ENCODE data around the gene RNF207. TPM values are rescaled to one million over a fixed set of nuclear protein-coding genes. Genes with fewer than 3 reads are reported as not detected.
A peak's percentile ranks its signal among the peaks of the same experiment; 100 is the strongest.

RNF207 gene
- polyA plus RNA-seq, 3 donors: 0.10 to 7.7 TPM; not detected in 1

DNA sequence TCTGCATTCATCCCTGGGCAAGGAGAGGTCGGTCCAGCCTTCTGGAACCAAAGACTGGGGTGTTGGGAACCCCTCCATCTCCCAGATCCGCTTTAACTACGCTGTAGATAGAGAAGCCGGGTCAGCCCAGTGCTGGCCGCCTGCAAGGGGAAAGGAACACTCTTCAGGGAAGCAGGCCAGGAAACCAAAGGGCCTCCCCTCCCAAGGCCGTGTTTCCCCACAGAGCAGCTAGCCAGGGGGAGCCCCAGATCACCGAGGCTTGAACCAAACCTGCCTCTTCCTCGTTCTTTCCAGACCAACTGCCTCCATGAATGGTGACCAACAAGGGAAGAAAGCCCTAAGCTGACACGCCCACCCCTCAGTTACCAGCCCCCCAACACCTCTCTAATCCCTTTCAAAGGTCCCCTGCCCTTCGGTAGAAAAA, 24.6 kb upstream of the RNF207 start:
- H3K9ac ChIP-seq (ENCODE audit: insufficient read depth, low read length, poor library complexity, severe bottlenecking): no peak overlapping the region
- no peak overlapping the region for H3K27ac ChIP-seq (ENCODE audit: low read depth in 1 of 2, low read length in 2 of 2)
- H3K27me3 Mint-ChIP-seq (ENCODE audit: low read depth in 3 of 3): peaks cover 46 to 65% (median 49%) of the 10 kb centered on the region in 3 donors
- peaks cover 0 to 3% of the 10 kb centered on the region in 2 donors for H3K4me1 ChIP-seq (ENCODE audit: control insufficient read depth in 1 of 2, insufficient read depth in 2 of 2, low read length in 2 of 2)
- TF ChIP-seq CTCF (IDR thresholded peaks at IDR 0.05): no peak
- 6% methylated on average over 7 of the region's 10 CpGs for WGBS (ENCODE audit: insufficient coverage)
- peaks cover 15 to 57% of the 10 kb centered on the region in 2 donors for H3K27me3 ChIP-seq (ENCODE audit: control insufficient read depth in 2 of 2, insufficient read depth in 2 of 2, low read length in 2 of 2)
- no peak for DNase-seq
- H3K9me3 Mint-ChIP-seq: peaks cover 0 to 14% (median 8%) of the 10 kb centered on the region in 7 donors
- no peak overlapping the region for H3K4me2 ChIP-seq (replicated peaks; ENCODE audit: extremely low read depth, low read length, poor library complexity, severe bottlenecking)
- H3K27ac Mint-ChIP-seq: no peak overlapping the region
- intact Hi-C loops (cut with micrococcal nuclease): no loop called here
- peak overlapping the region in 1 of 2 donors; percentile 72 for H3K4me3 Mint-ChIP-seq
- peaks cover 22% of the 10 kb centered on the region for H3K4me1 Mint-ChIP-seq
- H2AFZ ChIP-seq (ENCODE audit: insufficient read depth, low read depth, low read length, poor library complexity, severe bottlenecking): no peak overlapping the region
- H4K20me1 ChIP-seq (ENCODE audit: insufficient read depth, low read length): peaks cover 25% of the 10 kb centered on the region
- H3K4me3 ChIP-seq (replicated peaks in 1 of 3; ENCODE audit: low read depth in 2 of 3, low read length in 3 of 3): no peak overlapping the region
- no peaks in the 10 kb centered on the region for H3K79me2 ChIP-seq (ENCODE audit: insufficient read depth, low read length)
- H3K9me3 ChIP-seq (replicated peaks in 1 of 2; ENCODE audit: control insufficient read depth in 1 of 2, insufficient read depth in 1 of 2, low read length in 2 of 2): peaks cover 0 to 7% of the 10 kb centered on the region in 2 donors
- peaks cover 9% of the 10 kb centered on the region in 2 donors for H3K36me3 ChIP-seq (replicated peaks in 1 of 2; ENCODE audit: control insufficient read depth in 1 of 2, insufficient read depth in 2 of 2, low read length in 2 of 2)
- H3K36me3 Mint-ChIP-seq: peaks cover 16 to 21% of the 10 kb centered on the region in 2 donors

GRCh38 chr1:6183520-6183989, 22.4 kb upstream of the RNF207 start:
- H3K4me3 ChIP-seq (replicated peaks in 1 of 3; ENCODE audit: low read depth in 2 of 3, low read length in 3 of 3): no peak overlapping the region
- H3K27me3 ChIP-seq (ENCODE audit: control insufficient read depth in 2 of 2, insufficient read depth in 2 of 2, low read length in 2 of 2): peaks cover 15 to 35% of the 10 kb centered on the region in 2 donors
- Mint-ChIP-seq H3K27ac (no peak overlapping the region), H3K27me3 (ENCODE audit: low read depth in 3 of 3) (peaks cover 30 to 44% (median 30%) of the 10 kb centered on the region in 3 donors), H3K36me3 (peaks cover 32 to 36% of the 10 kb centered on the region in 2 donors), H3K4me3 (no peak overlapping the region), H3K4me1 (peaks cover 22% of the 10 kb centered on the region), H3K9me3 (peaks cover 0 to 12% (median 5%) of the 10 kb centered on the region in 7 donors)
- H2AFZ ChIP-seq (ENCODE audit: insufficient read depth, low read depth, low read length, poor library complexity, severe bottlenecking): no peak overlapping the region
- H3K9ac ChIP-seq (ENCODE audit: insufficient read depth, low read length, poor library complexity, severe bottlenecking): no peak overlapping the region
- H3K79me2 ChIP-seq (ENCODE audit: insufficient read depth, low read length): peaks cover 9% of the 10 kb centered on the region
- H4K20me1 ChIP-seq (ENCODE audit: insufficient read depth, low read length): peaks cover 45% of the 10 kb centered on the region
- WGBS (ENCODE audit: insufficient coverage): 37% methylated on average over 3 of the region's 6 CpGs
- H3K4me1 ChIP-seq (ENCODE audit: control insufficient read depth in 1 of 2, insufficient read depth in 2 of 2, low read length in 2 of 2): peaks cover 0 to 3% of the 10 kb centered on the region in 2 donors
- intact Hi-C loops (cut with micrococcal nuclease): no loop called here
- peak; percentile 3 for TF ChIP-seq CTCF (IDR thresholded peaks at IDR 0.05)
- DNase-seq: no peak
- peaks cover 0 to 7% of the 10 kb centered on the region in 2 donors for H3K9me3 ChIP-seq (replicated peaks in 1 of 2; ENCODE audit: control insufficient read depth in 1 of 2, insufficient read depth in 1 of 2, low read length in 2 of 2)
- no peak overlapping the region for H3K4me2 ChIP-seq (replicated peaks; ENCODE audit: extremely low read depth, low read length, poor library complexity, severe bottlenecking)
- peaks cover 27 to 30% of the 10 kb centered on the region in 2 donors for H3K36me3 ChIP-seq (replicated peaks in 1 of 2; ENCODE audit: control insufficient read depth in 1 of 2, insufficient read depth in 2 of 2, low read length in 2 of 2)
- no peak overlapping the region for H3K27ac ChIP-seq (ENCODE audit: low read depth in 1 of 2, low read length in 2 of 2)
